Hematopoietic multipotent progenitor cell treated with erythropoietin and hydrocortisone succinate and interleukin-3 and kit ligand, for 4 days (in vitro differentiated cells): ENCODE data around the gene PTPN21.

Experiments used
- DNase-seq: peaks from one replicate; pipeline ENCODE4 v3.0.0-alpha.2; 2015

PTPN21 gene

GRCh38 chr14:88554457-88555286 lies at the start of gene PTPN21:
Gene PTPN21, minus strand, starts transcription at chr14:88555007. Its CDS starts 4,590 bp downstream, at chr14:88550417.
- DNase-seq = peak; percentile 23

GRCh38 chr14:88604212-88604611 lies 49.4 kb upstream of the PTPN21 start:
- no peak for DNase-seq

GRCh38 chr14:88599761-88600439 lies 45.1 kb upstream of the PTPN21 start:
- DNase-seq = no peak

- DNase-seq = no peak
These were observed 44.5 kb upstream of the PTPN21 start for GRCh38 chr14:88599326-88599725.

- no peak for DNase-seq
These were observed 43.4 kb upstream of the PTPN21 start for GRCh38 chr14:88598097-88598675.

GRCh38 chr14:88597601-88598000 lies 42.8 kb upstream of the PTPN21 start:
- no peak for DNase-seq

- no peak for DNase-seq
These were observed 42.2 kb upstream of the PTPN21 start for GRCh38 chr14:88597038-88597437.

GRCh38 chr14:88592031-88592430 lies 37.2 kb upstream of the PTPN21 start:
- no peak for DNase-seq

GRCh38 chr14:88590173-88590572 lies 35.4 kb upstream of the PTPN21 start:
- no peak for DNase-seq

GRCh38 chr14:88588081-88588480 lies 33.3 kb upstream of the PTPN21 start:
- DNase-seq = no peak

- DNase-seq = no peak
These were observed 29.6 kb upstream of the PTPN21 start for GRCh38 chr14:88584451-88584850.

GRCh38 chr14:88576222-88576621 lies 21.4 kb upstream of the PTPN21 start:
- DNase-seq = no peak

- DNase-seq = no peak
These were observed 17.3 kb upstream of the PTPN21 start for GRCh38 chr14:88572117-88572516.

- no peak for DNase-seq
These were observed 13.4 kb upstream of the PTPN21 start for GRCh38 chr14:88568196-88568595.

- DNase-seq = no peak
These were observed 10.6 kb upstream of the PTPN21 start for GRCh38 chr14:88565427-88565826.

GRCh38 chr14:88563845-88564244 lies 9.0 kb upstream of the PTPN21 start:
- no peak for DNase-seq

GRCh38 chr14:88562831-88563686 lies 8.3 kb upstream of the PTPN21 start, which contains the start of gene ZC3H14:
Gene ZC3H14, plus strand, starts transcription at chr14:88563037. Its CDS starts 97 bp downstream, at chr14:88563134.
- DNase-seq = peak; percentile 95

- no peak for DNase-seq
These were observed 7.7 kb upstream of the PTPN21 start for GRCh38 chr14:88562532-88562830.

- no peak for DNase-seq
These were observed 5.0 kb upstream of the PTPN21 start for GRCh38 chr14:88559852-88560251.

- DNase-seq = no peak
These were observed 1.8 kb upstream of the PTPN21 start for GRCh38 chr14:88556581-88556980.

GRCh38 chr14:88553886-88554456 lies 836 bp downstream of the PTPN21 start:
- peak; percentile 30 for DNase-seq

GRCh38 chr14:88552876-88553275 lies 1.9 kb downstream of the PTPN21 start:
- DNase-seq = no peak

- no peak for DNase-seq
These were observed 2.8 kb downstream of the PTPN21 start for GRCh38 chr14:88551980-88552431.
